SK-N-SH (cell line): ENCODE results near the gene NEK6. TPM values are rescaled to one million over a fixed set of nuclear protein-coding genes. Genes with fewer than 3 reads are reported as not detected.

Experiments used
- CTCF ChIA-PET: fragments of 300-600, 350-600 bp; formaldehyde crosslinking; extraction: SDS; loops from one replicate; lab custom pipeline; 2021; lab: Yijun Ruan, JAX
- POLR2A ChIA-PET: fragments of 350-600 bp; sonication (Branson Sonifier 250); formaldehyde crosslinking; extraction: SDS; loops from one replicate; lab custom pipeline; 2020; ENCODE audit warnings: antibody characterized with exemption, inconsistent platforms; lab: Yijun Ruan, JAX
- DNase-seq: peaks from one replicate; pipeline ENCODE4 v3.0.0; 2012
- H2AFZ ChIP-seq: fragments of 200-600 bp; sonication (generic); 2 replicates; pipeline ENCODE4 v1.8.1; 2016; ENCODE audit warnings: antibody characterized with exemption, mild to moderate bottlenecking, low read depth
- H3F3A ChIP-seq: fragments of 200-600 bp; sonication (generic); replicated peaks from 2 replicates; pipeline ENCODE3; 2016; ENCODE audit warnings: antibody characterized with exemption, mild to moderate bottlenecking; ENCODE audit not compliant: insufficient read depth
- H3K27ac ChIP-seq, 2 experiments: fragments of 200-500 bp in 1 of 2; fragments of 200-600 bp in 1 of 2; sonication (Bioruptor generic) in 1 of 2; sonication (generic), shearing (Covaris generic) in 1 of 2; 2 replicates each; pipeline versions ENCODE4 v1.5.1 to v1.6.1; 2014 to 2016; ENCODE audit warnings: low read depth in 2 of 2, inconsistent platforms in 1 of 2, low read length in 1 of 2, mild to moderate bottlenecking in 1 of 2, mixed read lengths in 1 of 2
- H3K27me3 ChIP-seq: fragments of 200-600 bp; sonication (generic), shearing (Covaris generic); 2 replicates; pipeline ENCODE4 v1.6.1; 2016; ENCODE audit warnings: mixed run types; ENCODE audit not compliant: insufficient read depth
- H3K36me3 ChIP-seq, 2 experiments: fragments of 200-500 bp in 1 of 2; fragments of 200-600 bp in 1 of 2; sonication (Bioruptor generic) in 1 of 2; sonication (generic) in 1 of 2; replicated peaks in 1 of 2; 2 replicates each; pipeline versions ENCODE3 to v1.5.1; 2014 to 2016; ENCODE audit warnings: low read length in 1 of 2, mild to moderate bottlenecking in 1 of 2; ENCODE audit not compliant: insufficient read depth in 2 of 2, control insufficient read depth in 1 of 2
- H3K4me1 ChIP-seq, 2 experiments: fragments of 200-500 bp in 1 of 2; fragments of 200-600 bp in 1 of 2; sonication (Bioruptor generic) in 1 of 2; sonication (generic), shearing (Covaris generic) in 1 of 2; 2 replicates each; pipeline versions ENCODE4 v1.5.1 to v1.6.1; 2014 to 2016; ENCODE audit warnings: low read depth in 1 of 2, low read length in 1 of 2, mixed run types in 1 of 2; ENCODE audit not compliant: insufficient read depth in 2 of 2, control insufficient read depth in 1 of 2
- H3K4me2 ChIP-seq: fragments of 200-600 bp; sonication (generic), shearing (Covaris generic); 2 replicates; pipeline ENCODE4 v1.6.1; 2017; ENCODE audit warnings: mixed run types
- H3K4me3 ChIP-seq, 2 experiments: fragments of 200-500 bp in 1 of 2; fragments of 200-600 bp in 1 of 2; sonication (Bioruptor generic) in 1 of 2; sonication (generic), shearing (Covaris generic) in 1 of 2; 2 replicates each; pipeline versions ENCODE4 v1.5.1 to v1.8.1; 2014 to 2016; ENCODE audit warnings: low read depth in 2 of 2, inconsistent platforms in 1 of 2, low read length in 1 of 2, mild to moderate bottlenecking in 1 of 2, mixed read lengths in 1 of 2, moderate library complexity in 1 of 2
- H3K79me2 ChIP-seq: fragments of 200-600 bp; sonication (generic); 2 replicates; pipeline ENCODE4 v1.8.1; 2017; ENCODE audit warnings: mild to moderate bottlenecking; ENCODE audit not compliant: insufficient read depth
- H3K9ac ChIP-seq: fragments of 200-600 bp; sonication (generic); 2 replicates; pipeline ENCODE4 v1.6.1; 2017; ENCODE audit warnings: mixed run types
- H3K9me2 ChIP-seq: fragments of 200-600 bp; sonication (generic); 2 replicates; pipeline ENCODE4 v1.6.1; 2017; ENCODE audit warnings: mixed run types
- H3K9me3 ChIP-seq: fragments of 200-600 bp; sonication (generic); 2 replicates; pipeline ENCODE4 v1.6.1; 2017; ENCODE audit warnings: mixed run types, mild to moderate bottlenecking, moderate library complexity
- H4K20me1 ChIP-seq: fragments of 200-600 bp; sonication (generic); 2 replicates; pipeline ENCODE4 v1.6.1; 2017; ENCODE audit warnings: mild to moderate bottlenecking, mixed run types; ENCODE audit not compliant: insufficient read depth
- FOXM1 ChIP-seq: IDR thresholded peaks from 2 replicates; pipeline ENCODE4 v1.4.0; 2012; ENCODE audit warnings: low read depth, mild to moderate bottlenecking
- GABPA ChIP-seq: IDR thresholded peaks from 2 replicates; pipeline ENCODE4 v1.4.0; 2012; ENCODE audit warnings: low read depth, mild to moderate bottlenecking
- GATA2 ChIP-seq: sonication (generic); formaldehyde crosslinking; IDR thresholded peaks from 2 replicates; pipeline ENCODE4 v1.5.0; 2020; ENCODE audit warnings: mild to moderate bottlenecking, missing genetic modification reagents
- IRF3 ChIP-seq: fragments of 150-350 bp; IDR thresholded peaks from 2 replicates; pipeline ENCODE4 v1.6.1; 2016; ENCODE audit warnings: mild to moderate bottlenecking, low read depth, low read length
- MEF2A ChIP-seq: IDR thresholded peaks from 2 replicates; pipeline ENCODE4 v1.4.0; 2012; ENCODE audit warnings: low read depth, borderline replicate concordance
- MXI1 ChIP-seq: IDR thresholded peaks from 2 replicates; pipeline ENCODE4 v1.6.1; 2012; ENCODE audit warnings: mild to moderate bottlenecking, low read depth, low read length, improper control_type of control experiment
- NFIC ChIP-seq: IDR thresholded peaks from 2 replicates; pipeline ENCODE4 v1.4.0; 2012; ENCODE audit warnings: borderline replicate concordance
- NRF1 ChIP-seq: IDR thresholded peaks from 2 replicates; pipeline ENCODE4 v1.6.1; 2012; ENCODE audit warnings: low read depth, mild to moderate bottlenecking, low read length
- POLR2AphosphoS5 ChIP-seq: IDR thresholded peaks from 2 replicates; pipeline ENCODE4 v1.6.1; 2012; ENCODE audit warnings: low read depth, low read length
- RAD21 ChIP-seq: IDR thresholded peaks from 2 replicates; pipeline ENCODE4 v1.6.1; 2012; ENCODE audit warnings: mild to moderate bottlenecking, low read length
- RCOR1 ChIP-seq: fragments of 150-350 bp; IDR thresholded peaks from 2 replicates; pipeline ENCODE4 v1.6.1; 2017; ENCODE audit warnings: antibody characterized with exemption, low read length
- REST ChIP-seq: IDR thresholded peaks from 2 replicates; pipeline ENCODE4 v1.6.1; 2012; ENCODE audit warnings: mild to moderate bottlenecking, low read depth, low read length, moderate library complexity
- SMC3 ChIP-seq: IDR thresholded peaks from 2 replicates; pipeline ENCODE4 v1.6.1; 2012; ENCODE audit warnings: low read depth, low read length, improper control_type of control experiment
- TCF12 ChIP-seq: IDR thresholded peaks from 2 replicates; pipeline ENCODE4 v1.4.0; 2012
- TEAD4 ChIP-seq: IDR thresholded peaks from 2 replicates; pipeline ENCODE4 v1.4.0; 2012; ENCODE audit warnings: mild to moderate bottlenecking, borderline replicate concordance; ENCODE audit not compliant: insufficient read depth
- ZBTB33 ChIP-seq: IDR thresholded peaks from 2 replicates; pipeline ENCODE4 v1.4.0; 2012; ENCODE audit warnings: low read depth, borderline replicate concordance
- WGBS: methylation state at CpG from one replicate; pipeline ENCODE4 v1.1.6; 2017; ENCODE audit warnings: low lambda C conversion rate; 5-methylcytosine and 5-hydroxymethylcytosine counted together
- polyA plus RNA-seq, 3 experiments: library from polyadenylated mRNA; depleted of rRNA; stranded (reverse); fragments of >200 nt; gene quantifications; 2 replicates each; pipeline ENCODE4 v1.2.3, GENCODE V29; 2012
- TF ChIP-seq, protein P1 (sequence below): IDR thresholded peaks from 2 replicates; pipeline ENCODE4 v1.4.0; 2012; ENCODE audit warnings: low read depth, borderline replicate concordance
- TF ChIP-seq, protein P2 (sequence below): IDR thresholded peaks from 2 replicates; pipeline ENCODE4 v1.4.0; 2012; ENCODE audit warnings: low read depth

The NEK6 gene
- polyA plus RNA-seq, 1 of the 3 experiments (the other 2 are of a cell fraction): 89.8 TPM

- H3K27me3 ChIP-seq: no peaks in the 10 kb centered on the region
- POLR2A ChIA-PET: interaction anchor here (0.6 kb wide), 1 partner anchor 795 kb away, joined by 3 read pairs; no protein-coding TSS in a partner anchor
- DNase-seq: no peak
- CTCF ChIA-PET: interaction anchor here (1.6 kb wide), 1 partner anchor 11 kb away, joined by 4 read pairs; no protein-coding TSS in a partner anchor
- no peak for TF ChIP-seq ZBTB33
- no peak for TF ChIP-seq NRF1
- no peak for TF ChIP-seq GABPA
- TF ChIP-seq, all 33 proteins: peak for 0
- no peaks in the 10 kb centered on the region for H3K4me1 ChIP-seq
- H3F3A ChIP-seq: no peaks in the 10 kb centered on the region
- H3K9ac ChIP-seq: no peak overlapping the region
- peaks cover 13 to 38% of the 10 kb centered on the region in 2 experiments for H3K36me3 ChIP-seq
- H3K4me3 ChIP-seq: no peak overlapping the region
- H3K4me2 ChIP-seq: no peak overlapping the region
- WGBS: 100% methylated on average over 1 of the region's 11 CpGs
- H4K20me1 ChIP-seq: no peaks in the 10 kb centered on the region
- no peak overlapping the region for H3K27ac ChIP-seq
- H2AFZ ChIP-seq: no peak overlapping the region
- H3K9me3 ChIP-seq: no peaks in the 10 kb centered on the region
- H3K79me2 ChIP-seq: no peaks in the 10 kb centered on the region
- no peaks in the 10 kb centered on the region for H3K9me2 ChIP-seq
Observed at GRCh38 chr9:124331580-124331979, 73.8 kb downstream of the NEK6 start.

DNA sequence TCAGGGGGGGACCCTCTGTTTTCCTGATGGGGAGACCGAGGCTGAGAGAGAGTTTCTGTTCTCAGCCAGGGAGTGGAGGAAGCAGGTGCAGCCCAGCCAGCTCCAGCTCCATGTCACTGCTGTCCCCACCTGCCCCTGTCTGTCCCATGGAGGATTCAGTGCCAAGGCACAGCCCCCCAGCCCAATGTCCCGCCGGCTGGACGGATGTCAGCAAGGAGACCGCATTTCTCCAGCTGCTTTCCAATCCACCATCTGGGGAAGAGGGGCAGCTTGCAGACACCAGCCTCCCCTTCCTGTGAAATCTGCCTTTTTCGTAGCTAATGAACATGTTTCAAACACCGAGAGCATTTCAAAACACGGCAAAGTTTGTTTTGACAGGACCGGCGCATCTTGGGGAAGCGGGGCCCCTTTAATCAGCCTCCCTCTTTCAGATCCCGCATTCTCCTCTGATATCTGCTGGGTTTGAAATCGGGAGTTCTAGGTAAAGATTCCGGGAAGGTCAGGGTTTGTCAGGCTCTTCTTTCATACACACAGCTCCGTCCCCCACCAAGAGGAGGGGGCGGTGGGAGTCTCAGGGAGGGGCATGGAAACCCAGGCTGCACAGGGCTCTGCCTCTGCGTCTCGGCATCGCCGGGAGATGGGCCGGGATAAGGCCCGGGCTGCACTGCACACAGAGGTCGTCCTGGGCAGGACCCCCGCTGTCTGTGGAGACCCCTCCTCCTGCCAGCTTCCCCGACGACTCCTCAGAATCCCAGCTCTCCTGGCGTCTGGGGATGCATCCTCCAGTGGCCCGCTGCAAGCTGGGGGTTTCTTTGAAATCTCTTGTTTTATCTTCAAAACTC, 74.8 kb downstream of the NEK6 start:
- H3K79me2 ChIP-seq: no peaks in the 10 kb centered on the region
- TF ChIP-seq MXI1: no peak
- TF ChIP-seq RCOR1: no peak
- no peak for TF ChIP-seq TCF12
- no peak for TF ChIP-seq RAD21
- no peak for TF ChIP-seq SMC3
- no peak for TF ChIP-seq TEAD4
- no peak for TF ChIP-seq POLR2AphosphoS5
- TF ChIP-seq GATA2 (CRISPR knock-in tag): no peak
- TF ChIP-seq, protein P1, sequence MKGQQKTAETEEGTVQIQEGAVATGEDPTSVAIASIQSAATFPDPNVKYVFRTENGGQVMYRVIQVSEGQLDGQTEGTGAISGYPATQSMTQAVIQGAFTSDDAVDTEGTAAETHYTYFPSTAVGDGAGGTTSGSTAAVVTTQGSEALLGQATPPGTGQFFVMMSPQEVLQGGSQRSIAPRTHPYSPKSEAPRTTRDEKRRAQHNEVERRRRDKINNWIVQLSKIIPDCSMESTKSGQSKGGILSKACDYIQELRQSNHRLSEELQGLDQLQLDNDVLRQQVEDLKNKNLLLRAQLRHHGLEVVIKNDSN: no peak
- no peak for TF ChIP-seq FOXM1
- no peak for TF ChIP-seq MEF2A
- TF ChIP-seq IRF3: no peak
- TF ChIP-seq NRF1: no peak
- no peak for TF ChIP-seq NFIC
- TF ChIP-seq, protein P2, sequence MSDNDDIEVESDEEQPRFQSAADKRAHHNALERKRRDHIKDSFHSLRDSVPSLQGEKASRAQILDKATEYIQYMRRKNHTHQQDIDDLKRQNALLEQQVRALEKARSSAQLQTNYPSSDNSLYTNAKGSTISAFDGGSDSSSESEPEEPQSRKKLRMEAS: no peak
- TF ChIP-seq REST: no peak
- no peaks in the 10 kb centered on the region for H3K27me3 ChIP-seq
- H3F3A ChIP-seq: peaks cover 5% of the 10 kb centered on the region
- ChIA-PET CTCF (interaction anchor here (1.6 to 2.0 kb wide), 2 partner anchors 10 to 12 kb away, joined by 4 to 5 read pairs; no protein-coding TSS in a partner anchor), POLR2A (no interaction called here)
- no peak overlapping the region for H2AFZ ChIP-seq
- H3K4me2 ChIP-seq: no peak overlapping the region
- no peaks in the 10 kb centered on the region for H3K4me1 ChIP-seq
- H3K4me3 ChIP-seq: no peak overlapping the region
- H3K27ac ChIP-seq: no peak overlapping the region
- WGBS: 92% methylated on average over 15 of the region's 28 CpGs
- peaks cover 22 to 34% of the 10 kb centered on the region in 2 experiments for H3K36me3 ChIP-seq
- no peak overlapping the region for H3K9ac ChIP-seq
- no peaks in the 10 kb centered on the region for H4K20me1 ChIP-seq
- no peak for DNase-seq
- no peaks in the 10 kb centered on the region for H3K9me3 ChIP-seq
- H3K9me2 ChIP-seq: no peaks in the 10 kb centered on the region
